ENCODE measurements around the gene MYH9.

MYH9 gene

DNA sequence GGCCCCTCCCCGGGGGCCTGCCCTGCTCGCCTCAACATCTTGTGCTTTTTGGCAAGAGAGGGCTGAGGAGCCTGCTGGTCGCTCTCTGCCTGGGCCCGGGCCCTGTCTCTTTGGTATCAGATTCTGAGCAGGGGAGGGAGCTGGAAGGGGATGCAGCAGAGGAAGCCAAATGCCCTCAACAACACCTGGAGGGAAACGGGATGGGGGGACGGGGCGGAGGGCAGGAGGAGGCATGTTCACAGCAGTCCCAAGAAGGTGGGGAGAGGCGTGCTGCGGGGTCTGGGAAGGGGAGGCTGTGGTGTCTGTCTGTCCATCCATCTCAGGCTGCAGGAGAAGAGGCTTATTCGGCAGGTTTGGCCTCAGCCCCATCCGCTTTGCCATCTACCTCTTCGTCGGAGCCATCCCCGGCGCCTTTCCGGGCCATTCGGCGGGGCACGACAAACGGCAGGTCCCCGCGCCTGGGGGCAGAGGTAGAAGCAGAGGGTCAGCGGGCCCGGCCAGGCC, 105.4 kb downstream of the MYH9 start:
- Histone ChIP-seq H3K36me3 (replicated peaks; ENCODE audit: insufficient read depth, low read length) (peaks cover 24% of the 10 kb centered on the region), H3K9ac (ENCODE audit: low read length) (no peak overlapping the region), H3K27ac (ENCODE audit: low read length) (no peak overlapping the region), H3F3A (ENCODE audit: insufficient read depth, low read length) (peaks cover 58% of the 10 kb centered on the region), H3K9me3 (replicated peaks; ENCODE audit: insufficient read depth, low read length) (no peaks in the 10 kb centered on the region), H3K4me1 (ENCODE audit: low read length) (0 out of 2 replicates have a peak, but pooled peaks cover 2% of the 10 kb centered on the region), H4K20me1 (ENCODE audit: insufficient read depth, low read length) (0 out of 2 replicates have a peak, but pooled peaks cover 4% of the 10 kb centered on the region), H3K4me2 (ENCODE audit: low read depth, low read length) (no peak overlapping the region), H2AFZ (ENCODE audit: low read length) (no peak overlapping the region), H3K9me2 (replicated peaks; ENCODE audit: insufficient read depth, low read length) (no peaks in the 10 kb centered on the region), H3K27me3 (replicated peaks; ENCODE audit: insufficient read depth, low read length) (no peaks in the 10 kb centered on the region), H3K79me2 (ENCODE audit: low read length) (peaks cover 20% of the 10 kb centered on the region), H3K4me3 (ENCODE audit: low read length) (no peak overlapping the region)
- no peak for DNase-seq
- TF ChIP-seq, protein P1, sequence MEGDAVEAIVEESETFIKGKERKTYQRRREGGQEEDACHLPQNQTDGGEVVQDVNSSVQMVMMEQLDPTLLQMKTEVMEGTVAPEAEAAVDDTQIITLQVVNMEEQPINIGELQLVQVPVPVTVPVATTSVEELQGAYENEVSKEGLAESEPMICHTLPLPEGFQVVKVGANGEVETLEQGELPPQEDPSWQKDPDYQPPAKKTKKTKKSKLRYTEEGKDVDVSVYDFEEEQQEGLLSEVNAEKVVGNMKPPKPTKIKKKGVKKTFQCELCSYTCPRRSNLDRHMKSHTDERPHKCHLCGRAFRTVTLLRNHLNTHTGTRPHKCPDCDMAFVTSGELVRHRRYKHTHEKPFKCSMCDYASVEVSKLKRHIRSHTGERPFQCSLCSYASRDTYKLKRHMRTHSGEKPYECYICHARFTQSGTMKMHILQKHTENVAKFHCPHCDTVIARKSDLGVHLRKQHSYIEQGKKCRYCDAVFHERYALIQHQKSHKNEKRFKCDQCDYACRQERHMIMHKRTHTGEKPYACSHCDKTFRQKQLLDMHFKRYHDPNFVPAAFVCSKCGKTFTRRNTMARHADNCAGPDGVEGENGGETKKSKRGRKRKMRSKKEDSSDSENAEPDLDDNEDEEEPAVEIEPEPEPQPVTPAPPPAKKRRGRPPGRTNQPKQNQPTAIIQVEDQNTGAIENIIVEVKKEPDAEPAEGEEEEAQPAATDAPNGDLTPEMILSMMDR (IDR thresholded peaks at IDR 0.05; ENCODE audit: low read length) = no peak
- TF ChIP-seq EZH2phosphoT487 (IDR thresholded peaks at IDR 0.05; ENCODE audit: low read length) (no peak), EZH2 (optimal IDR thresholded peaks at IDR 0.05; ENCODE audit: low read depth, low read length) (no peak)

DNA sequence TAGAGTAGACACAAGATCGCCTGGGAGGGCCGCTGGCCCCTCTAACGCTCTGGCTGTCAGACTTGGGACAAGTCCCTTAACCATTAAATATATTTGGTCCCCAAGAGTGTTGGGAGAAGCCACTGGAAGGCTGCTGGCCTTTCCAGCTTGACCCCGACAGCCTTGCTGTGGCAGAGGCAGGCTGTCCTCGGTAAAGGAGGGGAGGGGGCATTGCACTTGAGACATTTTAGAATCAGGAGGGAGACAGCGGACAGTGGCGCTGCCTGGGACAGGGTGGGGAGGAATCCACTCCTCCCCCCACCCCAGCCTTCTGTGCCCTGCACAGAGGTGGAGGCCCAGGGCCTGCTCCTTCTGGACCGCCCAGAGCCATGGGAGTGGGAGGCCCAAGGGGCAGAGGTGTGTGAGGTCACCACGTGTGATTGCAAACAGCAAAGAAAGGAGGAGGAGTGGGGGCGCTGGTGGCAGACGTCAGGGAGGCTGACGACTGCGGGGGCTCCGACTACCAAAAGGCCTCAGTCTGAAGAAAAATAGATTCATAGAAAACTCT, 105.9 kb downstream of the MYH9 start:
- Histone ChIP-seq H3K36me3 (replicated peaks; ENCODE audit: insufficient read depth, low read length) (peaks cover 24% of the 10 kb centered on the region), H3K4me2 (ENCODE audit: low read depth, low read length) (no peak overlapping the region), H3K4me3 (ENCODE audit: low read length) (no peak overlapping the region), H3K9ac (ENCODE audit: low read length) (no peak overlapping the region), H2AFZ (ENCODE audit: low read length) (no peak overlapping the region), H3K4me1 (ENCODE audit: low read length) (0 out of 2 replicates have a peak, but pooled peaks cover 3% of the 10 kb centered on the region), H3K9me2 (replicated peaks; ENCODE audit: insufficient read depth, low read length) (no peaks in the 10 kb centered on the region), H3K79me2 (ENCODE audit: low read length) (peaks cover 16% of the 10 kb centered on the region), H3K9me3 (replicated peaks; ENCODE audit: insufficient read depth, low read length) (no peaks in the 10 kb centered on the region), H3K27me3 (replicated peaks; ENCODE audit: insufficient read depth, low read length) (no peaks in the 10 kb centered on the region), H3K27ac (ENCODE audit: low read length) (no peak overlapping the region), H3F3A (ENCODE audit: insufficient read depth, low read length) (peaks cover 54% of the 10 kb centered on the region), H4K20me1 (ENCODE audit: insufficient read depth, low read length) (0 out of 2 replicates have a peak, but pooled peaks cover 4% of the 10 kb centered on the region)
- DNase-seq = no peak
- TF ChIP-seq EZH2 (optimal IDR thresholded peaks at IDR 0.05; ENCODE audit: low read depth, low read length) (no peak), EZH2phosphoT487 (IDR thresholded peaks at IDR 0.05; ENCODE audit: low read length) (no peak)
- TF ChIP-seq, protein P1 (IDR thresholded peaks at IDR 0.05; ENCODE audit: low read length) = no peak

DNA sequence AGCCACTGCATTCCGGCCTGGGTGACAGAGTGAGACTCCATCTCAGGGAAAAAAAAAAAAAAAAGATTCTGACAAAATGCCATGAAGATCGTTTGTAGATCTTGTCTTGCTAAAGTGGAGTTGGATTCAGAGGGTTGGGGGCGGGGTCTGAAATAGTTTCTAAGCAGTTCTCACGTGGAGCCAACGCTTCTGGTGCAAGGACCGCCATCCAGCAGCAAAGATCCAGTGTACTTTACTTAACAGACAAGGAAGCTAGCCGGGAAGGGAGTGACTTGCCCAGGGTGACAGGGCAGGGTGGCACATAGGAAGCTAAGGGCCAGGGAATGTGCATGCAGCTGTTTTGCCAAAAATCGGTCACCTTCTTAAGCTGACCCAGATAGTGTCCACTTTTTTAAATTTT, 107.4 kb downstream of the MYH9 start:
- Histone ChIP-seq H3K4me2 (ENCODE audit: low read depth, low read length) (no peak overlapping the region), H3K4me1 (ENCODE audit: low read length) (0 out of 2 replicates have a peak, but pooled peaks cover 3% of the 10 kb centered on the region), H2AFZ (ENCODE audit: low read length) (no peak overlapping the region), H3K79me2 (ENCODE audit: low read length) (peaks cover 7% of the 10 kb centered on the region; the same call in 1 of the 2 replicates), H3K9me3 (replicated peaks; ENCODE audit: insufficient read depth, low read length) (no peaks in the 10 kb centered on the region), H3K27me3 (replicated peaks; ENCODE audit: insufficient read depth, low read length) (no peaks in the 10 kb centered on the region), H3F3A (ENCODE audit: insufficient read depth, low read length) (peaks cover 51% of the 10 kb centered on the region), H3K4me3 (ENCODE audit: low read length) (no peak overlapping the region), H3K9ac (ENCODE audit: low read length) (no peak overlapping the region), H3K9me2 (replicated peaks; ENCODE audit: insufficient read depth, low read length) (no peaks in the 10 kb centered on the region), H4K20me1 (ENCODE audit: insufficient read depth, low read length) (0 out of 2 replicates have a peak, but pooled peaks cover 4% of the 10 kb centered on the region), H3K36me3 (replicated peaks; ENCODE audit: insufficient read depth, low read length) (peaks cover 17% of the 10 kb centered on the region), H3K27ac (ENCODE audit: low read length) (no peak overlapping the region)
- no peak for DNase-seq
- TF ChIP-seq EZH2phosphoT487 (IDR thresholded peaks at IDR 0.05; ENCODE audit: low read length) (no peak), EZH2 (optimal IDR thresholded peaks at IDR 0.05; ENCODE audit: low read depth, low read length) (no peak)
- TF ChIP-seq, protein P1 (IDR thresholded peaks at IDR 0.05; ENCODE audit: low read length) = no peak
